WTC11 (cell line): ENCODE data around the gene ERMP1. TPM values are rescaled to one million over a fixed set of nuclear protein-coding genes. Genes with fewer than 3 reads are reported as not detected.

ENCODE experiments used
- CBFB ChIP-seq: sonication (generic); formaldehyde crosslinking; IDR thresholded peaks from 2 replicates; pipeline ENCODE4 v1.8.1; 2022; ENCODE audit warnings: mild to moderate bottlenecking, low read depth, missing genetic modification reagents
- CREB1 ChIP-seq: sonication (generic); formaldehyde crosslinking; IDR thresholded peaks from 2 replicates; pipeline ENCODE4 v1.8.0; 2023; ENCODE audit warnings: mild to moderate bottlenecking, missing genetic modification reagents
- CTCF ChIP-seq: fragments of 200-600 bp; IDR thresholded peaks from 2 replicates; pipeline ENCODE4 v1.8.0; 2022; ENCODE audit warnings: antibody characterized with exemption
- E2F1 ChIP-seq: sonication (generic); formaldehyde crosslinking; IDR thresholded peaks from 2 replicates; pipeline ENCODE4 v1.8.0; 2022; ENCODE audit warnings: mild to moderate bottlenecking, missing genetic modification reagents
- ERG ChIP-seq: fragments of 250-450 bp; sonication (Bioruptor Pico); IDR thresholded peaks from 2 replicates; pipeline ENCODE4 v1.8.0; 2021; ENCODE audit warnings: mild to moderate bottlenecking
- FOXJ3 ChIP-seq: sonication (generic); formaldehyde crosslinking; IDR thresholded peaks from 2 replicates; pipeline ENCODE4 v1.9.0; 2021; ENCODE audit warnings: missing genetic modification reagents, mild to moderate bottlenecking, borderline replicate concordance
- GABPB1 ChIP-seq: sonication (generic); formaldehyde crosslinking; IDR thresholded peaks from 2 replicates; pipeline ENCODE4 v1.8.1; 2023; ENCODE audit warnings: mild to moderate bottlenecking, missing genetic modification reagents
- GTF2I ChIP-seq: fragments of 250-450 bp; sonication (Bioruptor Pico); conservative IDR thresholded peaks from 2 replicates; pipeline ENCODE4 v1.4.0; 2021; ENCODE audit warnings: mild to moderate bottlenecking
- HMGA2 ChIP-seq: fragments of 250-450 bp; sonication (Bioruptor Pico); IDR thresholded peaks from 2 replicates; pipeline ENCODE4 v1.4.0; 2021; ENCODE audit warnings: mild to moderate bottlenecking, moderate library complexity
- HMGXB4 ChIP-seq: sonication (generic); formaldehyde crosslinking; IDR thresholded peaks from 2 replicates; pipeline ENCODE4 v1.8.1; 2023; ENCODE audit warnings: mild to moderate bottlenecking, moderate library complexity, missing genetic modification reagents
- IRF2 ChIP-seq: sonication (generic); formaldehyde crosslinking; IDR thresholded peaks from 2 replicates; pipeline ENCODE4 v1.8.0; 2022; ENCODE audit warnings: low read depth, missing genetic modification reagents, borderline replicate concordance
- NFYB ChIP-seq: sonication (generic); formaldehyde crosslinking; conservative IDR thresholded peaks from 2 replicates; pipeline ENCODE4 v1.8.0; 2022; ENCODE audit warnings: low read depth, missing genetic modification reagents
- NR1H2 ChIP-seq: sonication (generic); formaldehyde crosslinking; IDR thresholded peaks from 2 replicates; pipeline ENCODE4 v1.9.0; 2021; ENCODE audit warnings: mild to moderate bottlenecking, moderate library complexity, missing genetic modification reagents
- OVOL2 ChIP-seq: fragments of 250-450 bp; sonication (Bioruptor Pico); IDR thresholded peaks from 2 replicates; pipeline ENCODE4 v1.9.0; 2021; ENCODE audit warnings: mild to moderate bottlenecking, borderline replicate concordance
- RORB ChIP-seq: fragments of 250-450 bp; sonication (Bioruptor Pico); IDR thresholded peaks from 2 replicates; pipeline ENCODE4 v1.9.0; 2021; ENCODE audit warnings: mild to moderate bottlenecking
- SOX15 ChIP-seq: fragments of 250-450 bp; sonication (Bioruptor Pico); IDR thresholded peaks from 2 replicates; pipeline ENCODE4 v1.9.0; 2021; ENCODE audit warnings: mild to moderate bottlenecking
- SP1 ChIP-seq: sonication (generic); formaldehyde crosslinking; conservative IDR thresholded peaks from 2 replicates; pipeline ENCODE4 v1.8.1; 2022; ENCODE audit warnings: missing genetic modification reagents
- STAT6 ChIP-seq: sonication (generic); formaldehyde crosslinking; conservative IDR thresholded peaks from 2 replicates; pipeline ENCODE4 v1.8.1; 2023; ENCODE audit warnings: mild to moderate bottlenecking, low read depth, missing genetic modification reagents, moderate library complexity
- ZNF232 ChIP-seq: sonication (generic); formaldehyde crosslinking; IDR thresholded peaks from 2 replicates; pipeline ENCODE4 v1.8.0; 2022; ENCODE audit warnings: mild to moderate bottlenecking, missing genetic modification reagents
- ZNF281 ChIP-seq: sonication (generic); formaldehyde crosslinking; IDR thresholded peaks from 2 replicates; pipeline ENCODE4 v1.8.0; 2023; ENCODE audit warnings: mild to moderate bottlenecking, missing genetic modification reagents
- ZNF396 ChIP-seq: fragments of 250-450 bp; sonication (Bioruptor Pico); IDR thresholded peaks from 2 replicates; pipeline ENCODE4 v1.8.0; 2021; ENCODE audit warnings: mild to moderate bottlenecking, moderate library complexity, borderline replicate concordance
- ZNF425 ChIP-seq: fragments of 250-450 bp; sonication (Bioruptor Pico); conservative IDR thresholded peaks from 2 replicates; pipeline ENCODE4 v1.9.0; 2021; ENCODE audit warnings: mild to moderate bottlenecking
- ZSCAN18 ChIP-seq: fragments of 250-450 bp; sonication (Bioruptor Pico); IDR thresholded peaks from 2 replicates; pipeline ENCODE4 v2.1.2; 2022; ENCODE audit warnings: mild to moderate bottlenecking, moderate library complexity
- total RNA-seq: library from RNA; stranded (reverse); gene quantifications from 3 replicates; pipeline ENCODE4 v1.2.3, GENCODE V29; 2021

The ERMP1 gene
- total RNA-seq, 1 experiment from 2014 or later, result 25.4 TPM

- TF ChIP-seq ERG, result no peak
- TF ChIP-seq ZNF232, result no peak
- peak; percentile 31; the same call in 1 of the 2 replicates for TF ChIP-seq GABPB1 (CRISPR knock-in tag)
- no peak for TF ChIP-seq ZNF425 (CRISPR knock-in tag)
- no peak for TF ChIP-seq OVOL2 (CRISPR knock-in tag)
- no peak for TF ChIP-seq SOX15 (CRISPR knock-in tag)
- no peak for TF ChIP-seq GTF2I
- TF ChIP-seq IRF2, result no peak
- no peak for TF ChIP-seq ZSCAN18 (CRISPR knock-in tag)
- no peak; the same call in 1 of the 2 replicates for TF ChIP-seq NFYB
- TF ChIP-seq ZNF396, result no peak
- TF ChIP-seq CBFB (CRISPR knock-in tag), result no peak
- TF ChIP-seq ZNF281 (CRISPR knock-in tag), result no peak
- TF ChIP-seq STAT6, result no peak; the same call in 1 of the 2 replicates
- TF ChIP-seq RORB (CRISPR knock-in tag), result no peak
- TF ChIP-seq HMGXB4, result peak; percentile 100
- no peak for TF ChIP-seq FOXJ3 (CRISPR knock-in tag)
- no peak for TF ChIP-seq HMGA2 (CRISPR knock-in tag)
- peak; percentile 73 for TF ChIP-seq CTCF
- no peak for TF ChIP-seq NR1H2 (CRISPR knock-in tag)
- 0 out of 2 replicates have a peak, but pooled peaks have one; percentile 32 for TF ChIP-seq E2F1 (CRISPR knock-in tag)
- no peak for TF ChIP-seq CREB1 (CRISPR knock-in tag)
- peak; percentile 51 for TF ChIP-seq SP1
Measured at GRCh38 chr9:5832538-5833529, at the start of gene ERMP1 (continued).
